Tibial artery (tissue), 4 donors: Measurements from ENCODE around the gene TNS3.
"Not testable (repeated sequence)": the region's sequence is repeated elsewhere in the genome, so short reads cannot be mapped to it uniquely, and the experiment has no call there.

Experiments used
- DNase-seq, 2 donors: peaks; one replicate each; pipeline ENCODE4 v3.0.0-alpha.2; 2019
- H3K27ac ChIP-seq, 2 donors: fragments of 200-600 bp; sonication (generic) in 1 of 2; 1 replicate in 1 of 2; 2 replicates in 1 of 2; pipeline ENCODE4 v1.5.1; 2018 to 2019; ENCODE audit warnings: mild to moderate bottlenecking in 1 of 2
- H3K27me3 ChIP-seq, 2 donors: fragments of 200-600 bp; sonication (generic) in 1 of 2; one replicate each; pipeline versions ENCODE4 v1.5.1 to v1.6.0; 2016 to 2019
- H3K36me3 ChIP-seq, 3 donors: fragments of 200-600 bp; sonication (generic) in 2 of 3; one replicate each; pipeline ENCODE4 v1.5.1; 2016 to 2019; ENCODE audit warnings: mild to moderate bottlenecking in 2 of 3
- H3K4me1 ChIP-seq, 4 donors: fragments of 200-600 bp; sonication (generic) in 2 of 4; 1 replicate in 3 of 4; 2 replicates in 1 of 4; pipeline ENCODE4 v1.5.1; 2016 to 2019
- H3K4me3 ChIP-seq, 2 donors: fragments of 200-600 bp; sonication (generic) in 1 of 2; 1 replicate in 1 of 2; 2 replicates in 1 of 2; pipeline ENCODE4 v1.5.1; 2018 to 2019; ENCODE audit warnings: mild to moderate bottlenecking in 2 of 2
- H3K9me3 ChIP-seq, 3 donors: fragments of 200-600 bp; sonication (generic) in 1 of 3; one replicate each; pipeline ENCODE4 v1.5.1; 2016 to 2019
- intact Hi-C: fragments of 100-400 bp; cut with DNase I; formaldehyde crosslinking; loops from one replicate; pipeline ENCODE4 v1.15.0; 2023; ENCODE audit warnings: low total_unique reads
- TF ChIP-seq, protein P1 (sequence below), 2 experiments: fragments of 200-600 bp in 1 of 2; fragments of 450-650 bp in 1 of 2; IDR thresholded peaks; one replicate each; pipeline ENCODE4 v1.5.1; 2017 to 2019; ENCODE audit warnings: antibody characterized with exemption in 2 of 2, mild to moderate bottlenecking in 1 of 2, moderate library complexity in 1 of 2

Gene TNS3

DNA sequence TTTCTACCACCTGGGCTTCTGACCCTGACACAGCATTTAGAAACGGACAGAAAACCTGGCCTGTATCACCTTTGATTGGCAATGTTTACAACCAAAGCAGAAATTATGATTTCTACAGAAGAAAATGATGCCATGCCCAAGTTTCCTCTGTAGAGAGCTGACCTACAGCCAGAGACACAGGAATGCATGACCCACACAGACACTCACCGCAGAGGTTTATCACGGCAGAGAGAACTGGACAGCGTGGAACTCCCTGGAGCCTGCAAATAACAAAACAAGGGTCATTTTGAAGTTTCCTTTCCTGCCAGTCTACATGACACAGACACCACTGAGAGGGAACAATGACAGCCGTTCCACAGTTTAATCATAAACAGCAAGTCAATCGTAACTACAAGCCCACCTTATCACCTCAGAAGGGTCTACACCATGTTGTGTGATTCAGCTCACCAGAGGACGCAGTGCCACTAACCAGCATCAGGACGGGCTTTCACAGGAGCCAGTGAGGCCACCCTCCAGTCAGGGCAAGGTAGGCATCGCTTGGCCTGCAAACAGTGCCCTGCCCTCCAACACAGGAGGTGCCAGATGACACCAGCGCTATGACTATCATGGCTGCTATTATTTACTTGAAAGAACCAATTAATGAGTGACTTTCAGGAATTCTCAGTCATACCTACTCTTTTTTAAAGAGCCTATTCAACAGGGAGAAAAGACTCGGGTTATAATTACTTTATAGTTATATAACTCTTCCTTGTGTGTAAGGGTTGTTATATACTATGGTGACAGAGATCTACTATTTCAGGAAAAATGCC, 139.9 kb downstream of the TNS3 start:
- peaks cover 0 to 28% (median 25%) of the 10 kb centered on the region in 3 donors for H3K36me3 ChIP-seq
- peaks cover 0 to 44% (median 10%) of the 10 kb centered on the region in 4 donors for H3K4me1 ChIP-seq
- peak in 1 of 2 donors; percentile 35 for DNase-seq
- TF ChIP-seq, protein P1, sequence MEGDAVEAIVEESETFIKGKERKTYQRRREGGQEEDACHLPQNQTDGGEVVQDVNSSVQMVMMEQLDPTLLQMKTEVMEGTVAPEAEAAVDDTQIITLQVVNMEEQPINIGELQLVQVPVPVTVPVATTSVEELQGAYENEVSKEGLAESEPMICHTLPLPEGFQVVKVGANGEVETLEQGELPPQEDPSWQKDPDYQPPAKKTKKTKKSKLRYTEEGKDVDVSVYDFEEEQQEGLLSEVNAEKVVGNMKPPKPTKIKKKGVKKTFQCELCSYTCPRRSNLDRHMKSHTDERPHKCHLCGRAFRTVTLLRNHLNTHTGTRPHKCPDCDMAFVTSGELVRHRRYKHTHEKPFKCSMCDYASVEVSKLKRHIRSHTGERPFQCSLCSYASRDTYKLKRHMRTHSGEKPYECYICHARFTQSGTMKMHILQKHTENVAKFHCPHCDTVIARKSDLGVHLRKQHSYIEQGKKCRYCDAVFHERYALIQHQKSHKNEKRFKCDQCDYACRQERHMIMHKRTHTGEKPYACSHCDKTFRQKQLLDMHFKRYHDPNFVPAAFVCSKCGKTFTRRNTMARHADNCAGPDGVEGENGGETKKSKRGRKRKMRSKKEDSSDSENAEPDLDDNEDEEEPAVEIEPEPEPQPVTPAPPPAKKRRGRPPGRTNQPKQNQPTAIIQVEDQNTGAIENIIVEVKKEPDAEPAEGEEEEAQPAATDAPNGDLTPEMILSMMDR (IDR thresholded peaks at IDR 0.05), result no peak
- no peaks in the 10 kb centered on the region for H3K27me3 ChIP-seq
- intact Hi-C loops, result no loop called here
- H3K9me3 ChIP-seq, result no peaks in the 10 kb centered on the region
- no peak overlapping the region for H3K27ac ChIP-seq
- no peak overlapping the region for H3K4me3 ChIP-seq

DNA sequence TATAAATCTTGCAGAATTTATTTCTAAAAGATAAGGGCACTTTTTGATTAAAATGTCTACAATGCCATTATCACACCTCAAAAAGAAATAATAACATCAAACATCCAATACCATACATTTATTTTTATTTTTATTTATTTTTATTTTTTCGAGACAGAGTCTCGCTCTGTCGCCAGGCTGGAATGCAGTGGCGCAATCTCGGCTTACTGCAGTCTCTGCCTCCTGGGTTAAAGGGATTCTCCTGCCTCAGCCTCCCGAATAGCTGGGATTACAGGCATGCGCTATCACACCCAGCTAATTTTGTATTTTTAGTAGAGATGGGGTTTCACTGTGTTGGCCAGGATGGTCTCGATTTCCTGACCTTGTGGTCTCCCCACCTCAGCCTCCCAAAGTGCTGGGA, 140.9 kb downstream of the TNS3 start:
- DNase-seq, intact Hi-C loops, H3K27ac ChIP-seq, H3K9me3 ChIP-seq, H3K27me3 ChIP-seq, H3K4me3 ChIP-seq: not testable (repeated sequence)
- Histone ChIP-seq H3K36me3 (peaks cover 0 to 28% (median 25%) of the 10 kb centered on the region in 3 donors), H3K4me1 (peaks cover 0 to 37% (median 4%) of the 10 kb centered on the region in 4 donors)

DNA sequence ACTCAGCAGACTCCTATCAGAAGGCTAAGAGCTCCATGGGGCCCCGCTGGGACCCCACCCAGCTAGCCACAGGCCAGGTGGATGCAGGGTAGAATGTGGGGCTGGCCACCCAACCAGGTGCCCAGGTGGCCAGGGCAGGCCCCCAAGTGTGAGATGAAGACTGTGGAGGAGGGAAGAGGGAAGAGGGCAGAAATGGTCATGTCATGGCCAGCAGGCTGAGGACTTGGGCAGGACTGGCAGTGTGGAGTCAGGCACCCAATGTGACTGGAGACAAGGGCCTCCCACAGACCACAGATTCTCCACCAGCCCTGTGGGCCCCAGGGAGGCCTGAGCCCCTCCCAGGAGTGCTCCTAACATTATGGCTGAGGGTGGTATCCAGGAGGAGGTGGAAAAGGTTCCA, 141.6 kb downstream of the TNS3 start:
- Histone ChIP-seq H3K27me3 (no peaks in the 10 kb centered on the region), H3K9me3 (no peaks in the 10 kb centered on the region), H3K4me3 (no peak overlapping the region), H3K36me3 (peaks cover 0 to 31% (median 28%) of the 10 kb centered on the region in 3 donors), H3K4me1 (peaks cover 0 to 34% (median 2%) of the 10 kb centered on the region in 4 donors), H3K27ac (no peak overlapping the region)
- DNase-seq, result no peak
- intact Hi-C loops, result no loop called here
- TF ChIP-seq, protein P1 (IDR thresholded peaks at IDR 0.05), result no peak

DNA sequence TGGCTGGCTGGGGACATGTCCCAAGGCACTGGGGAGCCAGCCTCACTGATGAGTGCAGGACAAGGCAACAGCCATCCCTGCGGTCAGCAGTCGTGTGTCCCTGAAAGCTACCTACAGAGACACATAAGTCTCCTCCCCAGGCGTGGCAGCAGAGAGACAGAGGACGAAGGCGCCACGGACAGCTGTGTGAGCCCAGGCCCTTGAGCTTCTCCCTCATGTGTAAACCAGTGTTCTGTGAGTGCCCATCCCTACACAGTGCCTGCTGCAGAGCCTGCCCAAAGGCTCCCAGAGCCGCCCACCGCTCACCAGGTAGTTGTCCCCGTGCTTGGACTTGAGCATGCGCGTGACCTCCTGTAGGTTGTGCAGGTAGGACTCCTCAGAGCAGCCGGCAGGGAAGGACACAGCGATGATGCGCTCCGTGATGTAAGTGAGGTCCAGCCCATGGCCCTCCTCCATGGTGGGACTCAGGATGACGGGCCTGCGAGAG, 142.7 kb downstream of the TNS3 start:
- H3K27me3 ChIP-seq, result no peaks in the 10 kb centered on the region
- H3K27ac ChIP-seq, result no peak overlapping the region
- H3K9me3 ChIP-seq, result no peaks in the 10 kb centered on the region
- TF ChIP-seq, protein P1 (IDR thresholded peaks at IDR 0.05), result no peak
- peak in 1 of 2 donors; percentile 59 for DNase-seq
- intact Hi-C loops, result loop anchor here (5.0 kb wide), 2 partner anchors 172 to 378 kb away; no protein-coding TSS in a partner anchor
- H3K4me1 ChIP-seq, result peaks cover 0 to 23% (median 0%) of the 10 kb centered on the region in 4 donors
- H3K36me3 ChIP-seq, result peaks cover 0 to 42% (median 32%) of the 10 kb centered on the region in 3 donors
- no peak overlapping the region for H3K4me3 ChIP-seq

DNA sequence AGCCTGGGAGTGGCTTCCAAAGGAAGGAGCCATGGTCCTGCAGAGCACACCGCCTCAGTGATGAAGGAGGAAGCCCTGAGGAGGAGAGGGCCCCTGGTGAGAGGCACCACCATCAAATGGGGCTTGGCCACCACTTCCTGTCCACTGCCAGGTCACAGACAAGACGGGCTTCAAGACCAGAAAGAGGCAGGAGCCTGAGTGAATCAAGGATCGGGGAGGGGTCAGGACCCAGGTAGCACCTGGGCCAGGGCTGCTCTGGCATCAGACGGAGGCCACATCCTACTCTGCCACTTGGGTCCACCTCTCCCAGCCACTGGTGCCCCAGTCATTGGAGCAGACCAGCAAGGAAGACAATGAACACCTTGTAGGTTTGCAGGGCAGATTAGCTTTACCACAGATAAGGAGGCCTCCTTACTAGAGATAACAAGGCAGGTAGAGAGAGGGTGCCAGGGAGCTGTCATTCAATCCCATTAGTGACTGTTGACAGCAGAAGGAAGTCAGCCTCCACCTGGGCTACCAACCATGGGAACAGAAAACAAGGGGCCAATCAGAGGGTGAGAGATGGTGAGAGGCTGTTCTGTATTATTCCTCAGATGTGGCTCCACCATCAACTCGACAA, 143.4 kb downstream of the TNS3 start:
- Histone ChIP-seq H3K4me3 (no peak overlapping the region), H3K27me3 (no peaks in the 10 kb centered on the region), H3K36me3 (peaks cover 0 to 45% (median 32%) of the 10 kb centered on the region in 3 donors), H3K9me3 (no peaks in the 10 kb centered on the region), H3K27ac (no peak overlapping the region), H3K4me1 (peaks cover 0 to 23% (median 0%) of the 10 kb centered on the region in 4 donors)
- TF ChIP-seq, protein P1 (IDR thresholded peaks at IDR 0.05), result no peak
- peak in 1 of 2 donors; percentile 51 for DNase-seq
- intact Hi-C loops, result loop anchor here (5.0 kb wide), 2 partner anchors 171 to 379 kb away; no protein-coding TSS in a partner anchor
